ENCODE data around the gene AUTS2.

GRCh38 chr7:70618020-70618551 lies 1019.8 kb downstream of the AUTS2 start:
- TF ChIP-seq, protein P1, sequence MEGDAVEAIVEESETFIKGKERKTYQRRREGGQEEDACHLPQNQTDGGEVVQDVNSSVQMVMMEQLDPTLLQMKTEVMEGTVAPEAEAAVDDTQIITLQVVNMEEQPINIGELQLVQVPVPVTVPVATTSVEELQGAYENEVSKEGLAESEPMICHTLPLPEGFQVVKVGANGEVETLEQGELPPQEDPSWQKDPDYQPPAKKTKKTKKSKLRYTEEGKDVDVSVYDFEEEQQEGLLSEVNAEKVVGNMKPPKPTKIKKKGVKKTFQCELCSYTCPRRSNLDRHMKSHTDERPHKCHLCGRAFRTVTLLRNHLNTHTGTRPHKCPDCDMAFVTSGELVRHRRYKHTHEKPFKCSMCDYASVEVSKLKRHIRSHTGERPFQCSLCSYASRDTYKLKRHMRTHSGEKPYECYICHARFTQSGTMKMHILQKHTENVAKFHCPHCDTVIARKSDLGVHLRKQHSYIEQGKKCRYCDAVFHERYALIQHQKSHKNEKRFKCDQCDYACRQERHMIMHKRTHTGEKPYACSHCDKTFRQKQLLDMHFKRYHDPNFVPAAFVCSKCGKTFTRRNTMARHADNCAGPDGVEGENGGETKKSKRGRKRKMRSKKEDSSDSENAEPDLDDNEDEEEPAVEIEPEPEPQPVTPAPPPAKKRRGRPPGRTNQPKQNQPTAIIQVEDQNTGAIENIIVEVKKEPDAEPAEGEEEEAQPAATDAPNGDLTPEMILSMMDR (IDR thresholded peaks at IDR 0.05), result no peak
- no peak for TF ChIP-seq POLR2A (IDR thresholded peaks at IDR 0.05)
